ENCODE measurements around the gene SLC38A9. TPM values are rescaled to one million over a fixed set of nuclear protein-coding genes. Genes with fewer than 3 reads are reported as not detected.

SLC38A9 gene
- total RNA-seq, 4 donors from 2014 or later = 19.5 to 44.2 (median 30.4) TPM

DNA sequence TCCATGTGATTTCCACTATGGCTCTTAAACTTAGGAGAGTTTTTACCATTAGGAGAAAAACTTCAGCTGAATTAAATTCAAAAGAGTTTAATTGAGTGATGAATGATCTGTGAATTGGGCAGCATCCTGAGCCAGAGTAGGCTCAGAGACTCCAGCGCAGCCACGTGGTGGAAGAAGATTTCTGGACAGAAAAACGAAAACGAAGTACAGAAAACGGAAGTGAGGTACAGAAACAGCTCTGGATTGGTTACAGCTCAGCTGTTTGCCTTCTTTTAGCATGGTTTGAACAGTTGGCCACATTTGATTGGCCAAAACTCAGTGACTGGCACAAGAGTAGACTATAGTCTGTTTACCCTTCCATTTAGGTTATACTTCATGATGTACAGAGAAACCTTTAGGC, 108.2 kb downstream of the SLC38A9 start:
- no peak for DNase-seq
- peak overlapping the region in 2 of 3 donors; percentile 7 to 87 for H3K27ac ChIP-seq
- 82 to 86% methylated on average over 5 of the region's 5 CpGs for WGBS, 2 donors
- no peaks in the 10 kb centered on the region for H3K36me3 ChIP-seq
- H3K4me3 ChIP-seq (replicated peaks in 1 of 3) = no peak overlapping the region
- H3K9me3 ChIP-seq = no peaks in the 10 kb centered on the region
- no peak for TF ChIP-seq POLR2A (IDR thresholded peaks at IDR 0.05)
- TF ChIP-seq, protein P1, sequence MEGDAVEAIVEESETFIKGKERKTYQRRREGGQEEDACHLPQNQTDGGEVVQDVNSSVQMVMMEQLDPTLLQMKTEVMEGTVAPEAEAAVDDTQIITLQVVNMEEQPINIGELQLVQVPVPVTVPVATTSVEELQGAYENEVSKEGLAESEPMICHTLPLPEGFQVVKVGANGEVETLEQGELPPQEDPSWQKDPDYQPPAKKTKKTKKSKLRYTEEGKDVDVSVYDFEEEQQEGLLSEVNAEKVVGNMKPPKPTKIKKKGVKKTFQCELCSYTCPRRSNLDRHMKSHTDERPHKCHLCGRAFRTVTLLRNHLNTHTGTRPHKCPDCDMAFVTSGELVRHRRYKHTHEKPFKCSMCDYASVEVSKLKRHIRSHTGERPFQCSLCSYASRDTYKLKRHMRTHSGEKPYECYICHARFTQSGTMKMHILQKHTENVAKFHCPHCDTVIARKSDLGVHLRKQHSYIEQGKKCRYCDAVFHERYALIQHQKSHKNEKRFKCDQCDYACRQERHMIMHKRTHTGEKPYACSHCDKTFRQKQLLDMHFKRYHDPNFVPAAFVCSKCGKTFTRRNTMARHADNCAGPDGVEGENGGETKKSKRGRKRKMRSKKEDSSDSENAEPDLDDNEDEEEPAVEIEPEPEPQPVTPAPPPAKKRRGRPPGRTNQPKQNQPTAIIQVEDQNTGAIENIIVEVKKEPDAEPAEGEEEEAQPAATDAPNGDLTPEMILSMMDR (IDR thresholded peaks at IDR 0.05) = no peak
- H3K4me1 ChIP-seq = peaks cover 14 to 42% of the 10 kb centered on the region in 2 donors
- H3K27me3 ChIP-seq = no peaks in the 10 kb centered on the region
- intact Hi-C loops (cut with DNase I) = loop anchor here (10.0 kb wide), 1 partner anchor 61 kb away; no protein-coding TSS in a partner anchor

DNA sequence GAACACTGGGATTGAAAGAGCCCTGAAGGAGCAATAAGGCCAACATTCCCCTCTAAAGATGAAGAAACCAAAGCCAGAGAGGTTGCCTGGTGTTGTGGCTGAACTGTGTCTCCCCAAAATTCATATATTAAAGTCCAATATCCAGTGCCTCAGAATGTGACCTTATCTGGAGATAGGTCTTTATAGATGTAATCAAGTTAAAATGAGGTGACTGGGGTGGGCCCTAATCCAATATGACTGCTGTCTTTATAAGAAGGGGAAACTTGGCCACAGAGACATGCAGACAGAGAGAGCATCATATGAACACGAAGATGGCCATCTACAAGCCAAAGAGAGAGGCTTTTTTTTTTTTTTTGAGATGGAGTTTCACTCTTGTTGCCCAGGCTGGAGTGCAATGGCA, 110.5 kb downstream of the SLC38A9 start:
- Histone ChIP-seq H3K27me3 (no peaks in the 10 kb centered on the region), H3K4me3 (replicated peaks in 1 of 3) (no peak overlapping the region), H3K4me1 (peaks cover 14 to 57% of the 10 kb centered on the region in 2 donors), H3K36me3 (no peaks in the 10 kb centered on the region), H3K27ac (peak overlapping the region; percentile 71 to 87 (median 72)), H3K9me3 (no peaks in the 10 kb centered on the region)
- DNase-seq = no peak
- intact Hi-C loops (cut with DNase I) = loop anchor here (10.0 kb wide), 1 partner anchor 63 kb away; no protein-coding TSS in a partner anchor
- WGBS, 2 donors = 57 to 64% methylated on average over 1 of the region's 1 CpG
- TF ChIP-seq, protein P1 (IDR thresholded peaks at IDR 0.05) = no peak
- no peak for TF ChIP-seq POLR2A (IDR thresholded peaks at IDR 0.05)

DNA sequence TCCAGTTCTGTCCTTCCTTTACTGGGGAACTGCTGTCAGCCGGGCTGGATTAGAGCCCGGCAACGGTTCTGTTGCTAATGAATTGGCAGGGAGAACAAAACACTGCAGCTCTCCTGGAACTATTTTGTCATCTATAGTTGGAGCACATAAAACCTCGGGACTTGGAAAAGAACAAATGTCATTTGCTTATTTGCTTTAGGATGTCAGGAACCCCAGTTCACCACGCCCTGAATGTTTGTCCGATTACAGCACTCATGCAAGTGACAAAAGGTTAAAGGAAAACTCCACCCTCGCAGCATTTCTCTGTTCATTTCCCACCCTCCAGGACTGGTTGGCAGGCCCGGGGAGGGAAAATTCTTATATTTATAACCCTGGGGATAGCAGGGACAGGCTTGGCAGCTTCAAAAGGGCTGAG, 110.9 kb downstream of the SLC38A9 start:
- no peaks in the 10 kb centered on the region for H3K36me3 ChIP-seq
- peak overlapping the region; percentile 71 to 87 (median 72) for H3K27ac ChIP-seq
- DNase-seq = peak; percentile 54 to 67
- H3K4me3 ChIP-seq (replicated peaks in 1 of 3) = no peak overlapping the region
- no peaks in the 10 kb centered on the region for H3K9me3 ChIP-seq
- intact Hi-C loops (cut with DNase I) = loop anchor here (10.0 kb wide), 1 partner anchor 64 kb away; no protein-coding TSS in a partner anchor
- peaks cover 14 to 57% of the 10 kb centered on the region in 2 donors for H3K4me1 ChIP-seq
- WGBS, 2 donors = 10 to 12% methylated on average over 8 of the region's 8 CpGs
- H3K27me3 ChIP-seq = no peaks in the 10 kb centered on the region
- no peak for TF ChIP-seq POLR2A (IDR thresholded peaks at IDR 0.05)
- TF ChIP-seq, protein P1 (IDR thresholded peaks at IDR 0.05) = no peak

DNA sequence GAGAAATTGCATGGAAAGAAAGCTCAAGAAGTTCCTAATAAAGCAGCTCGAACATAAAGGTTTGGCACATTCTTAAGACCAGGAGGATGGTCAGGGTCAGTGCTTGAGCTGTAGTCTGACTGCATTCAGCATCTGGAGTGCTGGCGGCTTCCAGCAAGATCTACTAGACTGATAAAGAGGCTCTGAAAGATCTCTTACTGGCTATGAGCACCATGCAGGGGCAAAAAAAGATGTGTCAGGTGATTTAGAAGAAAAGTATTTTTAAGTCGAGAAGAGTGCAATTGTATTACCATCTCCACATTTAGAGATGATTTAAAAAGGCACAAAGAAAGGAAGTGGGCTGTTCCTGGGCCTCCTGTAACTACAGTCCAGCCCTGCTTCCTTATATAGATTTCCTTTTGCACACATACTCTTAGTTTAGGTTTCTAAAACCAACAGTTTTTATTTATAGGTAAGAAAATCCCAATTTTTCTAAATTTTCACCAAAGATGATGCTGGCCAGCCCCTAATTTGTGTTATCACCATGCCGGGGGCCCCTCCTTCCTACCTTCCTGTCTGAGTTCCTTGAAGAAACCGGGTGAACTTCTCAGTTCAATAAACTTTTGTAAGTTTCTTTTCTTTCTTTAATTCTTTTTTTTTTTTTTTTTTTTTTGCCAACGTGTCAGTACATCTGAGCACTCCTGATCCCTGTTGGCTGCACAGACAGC, 111.5 kb downstream of the SLC38A9 start:
- DNase-seq = no peak
- H3K27me3 ChIP-seq = no peaks in the 10 kb centered on the region
- intact Hi-C loops (cut with DNase I) = loop anchor here (10.0 kb wide), 1 partner anchor 64 kb away; no protein-coding TSS in a partner anchor
- H3K36me3 ChIP-seq = no peaks in the 10 kb centered on the region
- 26 to 30% methylated on average over 6 of the region's 6 CpGs for WGBS, 2 donors
- H3K4me3 ChIP-seq (replicated peaks in 1 of 3) = no peak overlapping the region
- TF ChIP-seq POLR2A (IDR thresholded peaks at IDR 0.05) = no peak
- TF ChIP-seq, protein P1 (IDR thresholded peaks at IDR 0.05) = no peak
- no peaks in the 10 kb centered on the region for H3K9me3 ChIP-seq
- H3K27ac ChIP-seq = peak overlapping the region; percentile 71 to 87 (median 72)
- peaks cover 14 to 57% of the 10 kb centered on the region in 2 donors for H3K4me1 ChIP-seq

DNA sequence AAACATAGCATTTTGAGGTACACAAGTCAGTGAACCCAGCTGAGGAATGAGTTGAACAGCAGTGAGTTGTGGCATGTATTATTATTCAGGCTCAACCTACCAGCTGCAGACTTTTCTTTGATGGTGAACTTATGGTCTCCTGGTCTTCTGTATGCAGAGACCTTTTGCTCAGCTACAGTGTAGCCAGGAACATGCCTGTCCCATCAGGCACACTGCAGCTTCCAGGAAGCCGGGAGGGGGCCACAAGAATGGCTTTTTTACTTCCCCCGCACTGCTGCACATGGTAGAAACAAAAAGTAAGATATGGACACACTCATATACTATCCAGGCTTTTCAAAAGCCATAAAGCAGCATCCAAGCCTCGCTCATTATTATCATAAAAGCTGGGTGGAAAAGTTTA, 112.0 kb downstream of the SLC38A9 start:
- intact Hi-C loops (cut with DNase I) = loop anchor here (10.0 kb wide), 1 partner anchor 65 kb away; no protein-coding TSS in a partner anchor

More for the DNA sequence above, 112.0 kb downstream of the SLC38A9 start:
- H3K4me3 ChIP-seq (replicated peaks in 1 of 3) = no peak overlapping the region
- H3K9me3 ChIP-seq = no peaks in the 10 kb centered on the region
- WGBS, 2 donors = 68 to 77% methylated on average over 3 of the region's 3 CpGs
- no peaks in the 10 kb centered on the region for H3K36me3 ChIP-seq
- peaks cover 14 to 57% of the 10 kb centered on the region in 2 donors for H3K4me1 ChIP-seq
- DNase-seq = no peak
- no peaks in the 10 kb centered on the region for H3K27me3 ChIP-seq
- peak overlapping the region; percentile 71 to 87 (median 72) for H3K27ac ChIP-seq
- TF ChIP-seq, protein P1 (IDR thresholded peaks at IDR 0.05) = no peak
- no peak for TF ChIP-seq POLR2A (IDR thresholded peaks at IDR 0.05)
